A673 (cell line): ENCODE results near the gene PAQR9.

Experiments
- CTCF ChIP-seq: fragments of 300-800, 200-600 bp; sonication (generic); conservative IDR thresholded peaks from 2 replicates; pipeline ENCODE4 v1.5.1; 2017; ENCODE audit warnings: low read depth, mild to moderate bottlenecking, antibody characterized with exemption, low read length, moderate library complexity, mixed read lengths
- EZH2 ChIP-seq: fragments of 200-600 bp; sonication (generic); IDR thresholded peaks from 2 replicates; pipeline ENCODE4 v1.6.1; 2017; ENCODE audit warnings: borderline replicate concordance, low read depth, mild to moderate bottlenecking, mixed read lengths, antibody characterized with exemption, low read length; ENCODE audit not compliant: poor library complexity, severe bottlenecking

GRCh38 chr3:142998439-142998838, 35.0 kb upstream of the PAQR9 start:
- TF ChIP-seq CTCF (no peak), EZH2 (no peak)
